H9 (cell line): Measurements from ENCODE around the gene NEUROD2. TPM values are rescaled to one million over a fixed set of nuclear protein-coding genes. Genes with fewer than 3 reads are reported as not detected.

ENCODE experiments used
- DNase-seq: peaks from one replicate; pipeline ENCODE4 v3.0.0-alpha.2; 2017
- H2AFZ ChIP-seq: one replicate; pipeline ENCODE4 v1.6.1; 2013; ENCODE audit warnings: mild to moderate bottlenecking, low read length, control low read depth, moderate library complexity
- H2AK5ac ChIP-seq: 2 replicates; pipeline ENCODE4 v1.6.1; 2013; ENCODE audit warnings: low read length, control low read depth, mixed read lengths; ENCODE audit not compliant: insufficient read length
- H2BK120ac ChIP-seq: one replicate; pipeline ENCODE4 v1.6.1; 2013; ENCODE audit warnings: low read depth, mild to moderate bottlenecking, low read length, control low read depth, inconsistent platforms; ENCODE audit not compliant: poor library complexity, severe bottlenecking
- H2BK12ac ChIP-seq: 2 replicates; pipeline ENCODE4 v1.6.1; 2013; ENCODE audit warnings: low read length, control low read depth, mixed read lengths, low read depth; ENCODE audit not compliant: insufficient read length
- H2BK15ac ChIP-seq: 2 replicates; pipeline ENCODE4 v1.6.1; 2013; ENCODE audit warnings: low read depth, low read length, control low read depth
- H2BK20ac ChIP-seq: one replicate; pipeline ENCODE4 v1.6.1; 2013; ENCODE audit warnings: low read depth, mild to moderate bottlenecking, low read length, control low read depth, inconsistent platforms; ENCODE audit not compliant: poor library complexity, severe bottlenecking
- H2BK5ac ChIP-seq: 2 replicates; pipeline ENCODE4 v1.6.1; 2013; ENCODE audit warnings: low read length, control low read depth, mixed read lengths; ENCODE audit not compliant: insufficient read length
- H3K14ac ChIP-seq: 2 replicates; pipeline ENCODE4 v1.6.1; 2013; ENCODE audit warnings: low read length, control low read depth; ENCODE audit not compliant: insufficient read depth
- H3K18ac ChIP-seq: 2 replicates; pipeline ENCODE4 v1.6.1; 2013; ENCODE audit warnings: low read depth, mild to moderate bottlenecking, mixed read lengths, low read length, control low read depth; ENCODE audit not compliant: insufficient read length
- H3K23ac ChIP-seq: 2 replicates; pipeline ENCODE4 v1.6.1; 2013; ENCODE audit warnings: low read length, control low read depth, mixed read lengths, low read depth; ENCODE audit not compliant: insufficient read length
- H3K23me2 ChIP-seq: 2 replicates; pipeline ENCODE4 v1.6.1; 2013; ENCODE audit warnings: low read depth, mild to moderate bottlenecking, mixed read lengths, low read length, control low read depth; ENCODE audit not compliant: insufficient read length, poor library complexity, severe bottlenecking
- H3K27ac ChIP-seq: 2 replicates; pipeline ENCODE4 v1.5.1; 2013; ENCODE audit warnings: low read length, control low read depth, mixed read lengths, low read depth; ENCODE audit not compliant: insufficient read length
- H3K27me3 ChIP-seq: 2 replicates; pipeline ENCODE4 v1.6.1; 2013; ENCODE audit warnings: low read length, control low read depth, inconsistent platforms; ENCODE audit not compliant: insufficient read depth
- H3K4ac ChIP-seq: 2 replicates; pipeline ENCODE4 v1.6.1; 2013; ENCODE audit warnings: low read depth, mild to moderate bottlenecking, control low read depth, inconsistent platforms, low read length, moderate library complexity
- H3K4me1 ChIP-seq: 2 replicates; pipeline ENCODE4 v1.6.1; 2013; ENCODE audit warnings: low read length, control low read depth, inconsistent platforms; ENCODE audit not compliant: insufficient read depth
- H3K4me2 ChIP-seq: 2 replicates; pipeline ENCODE4 v1.6.1; 2013; ENCODE audit warnings: low read length, control low read depth, mixed read lengths; ENCODE audit not compliant: insufficient read length, insufficient read depth
- H3K56ac ChIP-seq: 2 replicates; pipeline ENCODE4 v1.6.1; 2013; ENCODE audit warnings: low read depth, mild to moderate bottlenecking, mixed read lengths, low read length, control low read depth; ENCODE audit not compliant: insufficient read length
- H3K79me1 ChIP-seq: 2 replicates; pipeline ENCODE4 v1.6.1; 2013; ENCODE audit warnings: low read depth, mild to moderate bottlenecking, moderate library complexity, low read length, control low read depth, inconsistent platforms; ENCODE audit not compliant: insufficient read depth, poor library complexity, severe bottlenecking
- H3K79me2 ChIP-seq: 2 replicates; pipeline ENCODE4 v1.6.1; 2013; ENCODE audit warnings: low read length, control low read depth, inconsistent platforms; ENCODE audit not compliant: insufficient read depth
- H3K9ac ChIP-seq: 2 replicates; pipeline ENCODE4 v1.6.1; 2013; ENCODE audit warnings: low read length, control low read depth, mixed read lengths; ENCODE audit not compliant: insufficient read length; ENCODE audit errors: extremely low read depth
- H3K9me3 ChIP-seq: one replicate; pipeline ENCODE4 v1.6.1; 2013; ENCODE audit warnings: low read depth, low read length, inconsistent platforms; ENCODE audit not compliant: control insufficient read depth
- H3T11ph ChIP-seq: one replicate; pipeline ENCODE4 v1.6.1; 2013; ENCODE audit warnings: mild to moderate bottlenecking, low read length, control low read depth, inconsistent platforms
- H4K20me1 ChIP-seq: one replicate; pipeline ENCODE4 v1.6.1; 2013; ENCODE audit not compliant: control insufficient read depth, insufficient read length, insufficient read depth
- H4K5ac ChIP-seq: 2 replicates; pipeline ENCODE4 v1.6.1; 2013; ENCODE audit warnings: low read depth, mild to moderate bottlenecking, mixed read lengths, low read length, control low read depth; ENCODE audit not compliant: insufficient read length
- H4K8ac ChIP-seq: replicated peaks from 2 replicates; pipeline ENCODE4 v1.6.1; 2013; ENCODE audit warnings: low read length, control low read depth, mixed read lengths, low read depth; ENCODE audit not compliant: insufficient read length
- H4K91ac ChIP-seq: 2 replicates; pipeline ENCODE4 v1.6.1; 2013; ENCODE audit warnings: low read depth, mild to moderate bottlenecking, moderate library complexity, mixed read lengths, low read length, control low read depth; ENCODE audit not compliant: insufficient read length
- H3K27ac Mint-ChIP-seq, 3 experiments: 2 replicates in 2 of 3; 3 replicates in 1 of 3; pipeline ENCODE4 v1.8.0; 2020 to 2021; ENCODE audit warnings: mixed read lengths in 3 of 3, mild to moderate bottlenecking in 1 of 3, moderate library complexity in 1 of 3
- H3K27me3 Mint-ChIP-seq: 2 replicates; pipeline ENCODE4 v1.8.0; 2021; ENCODE audit warnings: low read depth, mild to moderate bottlenecking, moderate library complexity, mixed read lengths
- H3K36me3 Mint-ChIP-seq, 3 experiments: 2 replicates in 2 of 3; 3 replicates in 1 of 3; pipeline ENCODE4 v1.8.0; 2020 to 2021; ENCODE audit warnings: low read depth in 3 of 3, mixed read lengths in 3 of 3; ENCODE audit not compliant: insufficient read depth in 1 of 3
- H3K4me1 Mint-ChIP-seq, 2 experiments: 2 replicates each; pipeline ENCODE4 v1.8.0; 2020; ENCODE audit warnings: mixed read lengths in 2 of 2
- H3K4me3 Mint-ChIP-seq, 2 experiments: 2 replicates in 1 of 2; 3 replicates in 1 of 2; pipeline ENCODE4 v1.8.0; 2020 to 2021; ENCODE audit warnings: mild to moderate bottlenecking in 2 of 2, mixed read lengths in 2 of 2, moderate library complexity in 1 of 2
- H3K9me3 Mint-ChIP-seq, 2 experiments: 2 replicates in 1 of 2; 3 replicates in 1 of 2; pipeline ENCODE4 v1.8.0; 2020; ENCODE audit warnings: mild to moderate bottlenecking in 2 of 2, mixed read lengths in 2 of 2, moderate library complexity in 1 of 2
- WGBS: extraction: QIAGEN DNeasy Blood & Tissue Kit; methylation state at CpG from one replicate; pipeline ENCODE4 v1.1.7; 2013; ENCODE audit warnings: missing lambda C conversion rate, low lambda C conversion rate, mixed read lengths; ENCODE audit not compliant: insufficient read length; ENCODE audit errors: extremely low coverage; 5-methylcytosine and 5-hydroxymethylcytosine counted together
- total RNA-seq: library from RNA; stranded (reverse); gene quantifications from 2 replicates; pipeline ENCODE4 v1.2.1, GENCODE V29; 2021
- TF ChIP-seq, protein P1 (sequence below): fragments of 200-600 bp; sonication (generic); conservative IDR thresholded peaks from 3 replicates; pipeline ENCODE4 v1.8.0; 2021; ENCODE audit warnings: antibody characterized with exemption, mild to moderate bottlenecking

NEUROD2 gene
- total RNA-seq, 1 experiment from 2014 or later, result not detected

DNA sequence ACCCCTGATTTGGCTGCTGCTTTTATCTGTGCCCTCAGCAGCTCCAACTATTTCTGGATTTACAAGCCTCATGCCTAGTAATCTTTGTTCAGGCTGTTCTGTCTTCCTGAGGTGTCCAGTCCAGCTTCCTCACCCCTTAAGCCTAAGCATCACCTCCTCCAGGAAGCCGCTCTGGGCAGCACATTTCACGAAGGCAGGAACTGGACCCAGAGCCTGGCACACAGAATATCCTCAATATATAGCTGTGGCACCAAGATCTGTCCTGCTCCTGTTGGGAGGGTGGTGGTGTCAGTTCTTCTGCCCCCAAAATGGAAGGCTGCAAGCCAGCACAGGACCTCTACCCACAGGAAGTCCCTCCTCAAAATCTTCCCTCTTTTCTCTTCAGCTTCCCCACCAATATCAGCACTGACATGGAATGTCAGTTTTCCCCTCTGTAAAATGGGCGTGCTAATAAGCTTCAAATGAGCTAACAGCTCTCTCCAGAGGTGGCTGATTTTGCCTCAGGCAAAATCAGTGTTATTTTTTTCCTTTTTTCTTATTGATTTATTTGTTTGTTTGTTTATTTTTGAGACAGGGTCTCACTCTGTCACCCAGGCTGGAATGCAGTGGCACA, 6.9 kb upstream of the NEUROD2 start:
- no peak overlapping the region for H2BK20ac ChIP-seq
- no peak overlapping the region for H4K91ac ChIP-seq
- H3K4me1 ChIP-seq, result no peaks in the 10 kb centered on the region
- H3K4me3 Mint-ChIP-seq, result no peak overlapping the region
- no peak overlapping the region for H3K14ac ChIP-seq
- H3K27me3 ChIP-seq, result peaks cover 21% of the 10 kb centered on the region; the same call in 1 of the 2 replicates
- H3K9me3 Mint-ChIP-seq, result no peaks in the 10 kb centered on the region
- peaks cover 5 to 15% of the 10 kb centered on the region in 2 experiments for H3K4me1 Mint-ChIP-seq
- no peak overlapping the region for H3K18ac ChIP-seq
- no peak overlapping the region for H2AFZ ChIP-seq
- H2BK120ac ChIP-seq, result no peak overlapping the region
- H3T11ph ChIP-seq, result no peak overlapping the region
- no peak overlapping the region for H4K5ac ChIP-seq
- no peak overlapping the region for H3K4ac ChIP-seq
- no peaks in the 10 kb centered on the region for H3K36me3 Mint-ChIP-seq
- H3K56ac ChIP-seq, result no peak overlapping the region
- H2BK5ac ChIP-seq, result no peak overlapping the region
- peaks cover 2% of the 10 kb centered on the region for H3K23me2 ChIP-seq
- no peaks in the 10 kb centered on the region for H4K20me1 ChIP-seq
- H2AK5ac ChIP-seq, result no peak overlapping the region
- H3K9ac ChIP-seq, result no peak overlapping the region
- H3K23ac ChIP-seq, result no peak overlapping the region
- WGBS, result no CpG with 5 or more reads among the region's 3 CpGs
- H3K27me3 Mint-ChIP-seq, result peaks cover 97% of the 10 kb centered on the region
- H3K27ac Mint-ChIP-seq, result no peak overlapping the region
- H3K9me3 ChIP-seq, result no peaks in the 10 kb centered on the region
- H3K79me1 ChIP-seq, result no peaks in the 10 kb centered on the region
- H3K4me2 ChIP-seq, result no peak overlapping the region
- TF ChIP-seq, protein P1, sequence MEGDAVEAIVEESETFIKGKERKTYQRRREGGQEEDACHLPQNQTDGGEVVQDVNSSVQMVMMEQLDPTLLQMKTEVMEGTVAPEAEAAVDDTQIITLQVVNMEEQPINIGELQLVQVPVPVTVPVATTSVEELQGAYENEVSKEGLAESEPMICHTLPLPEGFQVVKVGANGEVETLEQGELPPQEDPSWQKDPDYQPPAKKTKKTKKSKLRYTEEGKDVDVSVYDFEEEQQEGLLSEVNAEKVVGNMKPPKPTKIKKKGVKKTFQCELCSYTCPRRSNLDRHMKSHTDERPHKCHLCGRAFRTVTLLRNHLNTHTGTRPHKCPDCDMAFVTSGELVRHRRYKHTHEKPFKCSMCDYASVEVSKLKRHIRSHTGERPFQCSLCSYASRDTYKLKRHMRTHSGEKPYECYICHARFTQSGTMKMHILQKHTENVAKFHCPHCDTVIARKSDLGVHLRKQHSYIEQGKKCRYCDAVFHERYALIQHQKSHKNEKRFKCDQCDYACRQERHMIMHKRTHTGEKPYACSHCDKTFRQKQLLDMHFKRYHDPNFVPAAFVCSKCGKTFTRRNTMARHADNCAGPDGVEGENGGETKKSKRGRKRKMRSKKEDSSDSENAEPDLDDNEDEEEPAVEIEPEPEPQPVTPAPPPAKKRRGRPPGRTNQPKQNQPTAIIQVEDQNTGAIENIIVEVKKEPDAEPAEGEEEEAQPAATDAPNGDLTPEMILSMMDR, result no peak
- no peak overlapping the region for H2BK15ac ChIP-seq
- no peak overlapping the region for H4K8ac ChIP-seq
- H3K79me2 ChIP-seq, result no peaks in the 10 kb centered on the region
- no peak overlapping the region for H2BK12ac ChIP-seq
- DNase-seq, result no peak
- H3K27ac ChIP-seq, result no peak overlapping the region
